Measurements from ENCODE around the gene AGPAT4.

AGPAT4 gene

DNA sequence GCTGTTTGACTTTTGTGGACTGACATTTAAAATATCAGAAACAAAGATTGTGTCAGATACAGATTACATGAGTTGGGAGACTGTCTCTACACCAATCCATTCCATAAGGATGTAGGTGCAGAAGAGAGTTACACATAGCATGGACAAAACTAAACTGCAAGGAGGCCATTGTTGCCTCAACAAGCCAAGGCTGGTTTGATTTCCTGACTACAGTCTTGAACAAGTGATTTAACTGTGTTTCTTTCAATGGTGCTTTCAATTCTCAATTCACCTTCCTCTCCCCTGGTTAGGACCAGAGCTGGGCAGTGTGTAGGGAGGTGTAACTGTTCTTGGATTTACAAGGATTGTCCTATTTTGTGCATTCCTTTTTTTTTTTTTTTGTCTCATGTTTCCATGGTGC is 82.2 kb downstream of the AGPAT4 start:
- Histone ChIP-seq H3K9me3 (ENCODE audit: insufficient read depth, low read depth, low read length) (peaks cover under 1% of the 10 kb centered on the region), H3K23ac (ENCODE audit: low read length) (no peak overlapping the region), H3K4ac (ENCODE audit: low read depth, low read length) (no peak overlapping the region), H3K9ac (ENCODE audit: low read length) (no peak overlapping the region), H3K4me2 (ENCODE audit: low read length) (no peak overlapping the region), H3K36me3 (ENCODE audit: control insufficient read depth in 1 of 2, insufficient read depth in 2 of 2, low read length in 2 of 2) (no peaks in the 10 kb centered on the region), H2AFZ (ENCODE audit: insufficient read depth, low read length, poor library complexity) (no peak overlapping the region), H3K79me2 (ENCODE audit: control insufficient read depth, insufficient read depth, low read length, poor library complexity) (no peaks in the 10 kb centered on the region), H3K4me3 (ENCODE audit: low read depth, low read length) (no peak overlapping the region), H3K18ac (ENCODE audit: low read length) (no peak overlapping the region), H3K27ac (ENCODE audit: low read depth, low read length) (no peak overlapping the region), H4K8ac (ENCODE audit: low read depth, low read length) (no peak overlapping the region), H3K4me1 (ENCODE audit: control insufficient read depth in 1 of 2, insufficient read depth in 2 of 2, low read length in 2 of 2) (no peaks in the 10 kb centered on the region), H3K14ac (ENCODE audit: low read length) (no peak overlapping the region), H2AK5ac (ENCODE audit: low read length) (no peak overlapping the region), H4K91ac (ENCODE audit: low read depth, low read length) (no peak overlapping the region), H2BK5ac (ENCODE audit: low read depth, low read length, poor library complexity) (no peak overlapping the region), H2BK120ac (ENCODE audit: insufficient read depth, low read length, poor library complexity) (no peak overlapping the region), H2BK12ac (ENCODE audit: low read length) (no peak overlapping the region), H4K12ac (ENCODE audit: low read depth, low read length) (no peak overlapping the region), H3K79me1 (ENCODE audit: low read length) (no peaks in the 10 kb centered on the region), H3K27me3 (ENCODE audit: insufficient read depth, low read length) (no peaks in the 10 kb centered on the region)
- no peak for DNase-seq

DNA sequence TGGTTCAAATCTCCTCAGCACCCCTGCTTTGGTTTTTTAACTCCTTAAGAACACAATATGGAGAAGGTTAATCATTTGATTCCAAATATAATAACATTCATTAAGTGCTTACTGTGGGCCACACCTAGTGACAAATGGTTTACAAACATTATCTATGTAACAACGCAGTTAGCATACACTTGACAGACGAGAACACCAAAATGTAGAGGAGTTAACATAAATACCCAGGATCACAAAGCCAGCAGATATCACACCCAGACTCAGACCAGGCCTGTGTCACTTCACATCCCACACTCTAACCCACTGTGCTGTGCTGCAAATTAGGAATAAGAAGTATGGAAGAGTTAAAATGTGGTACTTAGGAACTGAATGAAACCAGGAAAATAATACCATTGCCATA is 82.9 kb downstream of the AGPAT4 start:
- Histone ChIP-seq H4K91ac (ENCODE audit: low read depth, low read length) (no peak overlapping the region), H3K9me3 (ENCODE audit: insufficient read depth, low read depth, low read length) (no peaks in the 10 kb centered on the region), H3K36me3 (ENCODE audit: control insufficient read depth in 1 of 2, insufficient read depth in 2 of 2, low read length in 2 of 2) (no peaks in the 10 kb centered on the region), H3K14ac (ENCODE audit: low read length) (no peak overlapping the region), H3K79me2 (ENCODE audit: control insufficient read depth, insufficient read depth, low read length, poor library complexity) (no peaks in the 10 kb centered on the region), H2AFZ (ENCODE audit: insufficient read depth, low read length, poor library complexity) (no peak overlapping the region), H3K18ac (ENCODE audit: low read length) (no peak overlapping the region), H3K4me3 (ENCODE audit: low read depth, low read length) (no peak overlapping the region), H4K8ac (ENCODE audit: low read depth, low read length) (no peak overlapping the region), H3K4ac (ENCODE audit: low read depth, low read length) (no peak overlapping the region), H3K4me1 (ENCODE audit: control insufficient read depth in 1 of 2, insufficient read depth in 2 of 2, low read length in 2 of 2) (no peaks in the 10 kb centered on the region), H3K27me3 (ENCODE audit: insufficient read depth, low read length) (no peaks in the 10 kb centered on the region), H2BK5ac (ENCODE audit: low read depth, low read length, poor library complexity) (no peak overlapping the region), H2AK5ac (ENCODE audit: low read length) (no peak overlapping the region), H2BK120ac (ENCODE audit: insufficient read depth, low read length, poor library complexity) (no peak overlapping the region), H3K27ac (ENCODE audit: low read depth, low read length) (no peak overlapping the region), H3K4me2 (ENCODE audit: low read length) (no peak overlapping the region), H3K9ac (ENCODE audit: low read length) (no peak overlapping the region), H4K12ac (ENCODE audit: low read depth, low read length) (no peak overlapping the region), H2BK12ac (ENCODE audit: low read length) (no peak overlapping the region), H3K23ac (ENCODE audit: low read length) (no peak overlapping the region), H3K79me1 (ENCODE audit: low read length) (no peaks in the 10 kb centered on the region)
- DNase-seq, result no peak
- no CpG with 5 or more reads among the region's 2 CpGs for WGBS (ENCODE audit: extremely low coverage, insufficient coverage, insufficient read length)

DNA sequence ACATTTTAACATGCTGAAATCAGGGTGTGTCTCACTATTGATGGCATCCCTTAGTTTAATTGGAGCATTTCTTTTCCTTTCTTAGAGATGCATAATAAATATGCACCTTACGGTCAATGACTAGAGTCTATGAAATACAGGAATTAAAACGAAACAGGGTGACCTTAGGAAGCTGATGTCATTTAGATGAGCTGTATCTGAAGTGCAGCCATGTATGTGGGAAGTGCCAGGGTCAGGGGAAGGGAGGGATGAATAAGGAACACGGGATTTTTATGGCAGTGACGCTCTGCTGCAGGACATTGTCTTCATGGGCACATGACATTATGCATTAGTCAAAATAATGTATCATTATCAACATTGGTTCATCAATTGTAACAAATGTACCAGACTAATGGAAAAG is 84.0 kb downstream of the AGPAT4 start:
- no peak overlapping the region for H3K14ac ChIP-seq (ENCODE audit: low read length)
- no peaks in the 10 kb centered on the region for H3K79me1 ChIP-seq (ENCODE audit: low read length)
- no peak overlapping the region for H2AK5ac ChIP-seq (ENCODE audit: low read length)
- no peak overlapping the region for H2BK120ac ChIP-seq (ENCODE audit: insufficient read depth, low read length, poor library complexity)
- no peak overlapping the region for H3K27ac ChIP-seq (ENCODE audit: low read depth, low read length)
- no peak overlapping the region for H2AFZ ChIP-seq (ENCODE audit: insufficient read depth, low read length, poor library complexity)
- no peak overlapping the region for H2BK5ac ChIP-seq (ENCODE audit: low read depth, low read length, poor library complexity)
- H4K12ac ChIP-seq (ENCODE audit: low read depth, low read length), result no peak overlapping the region
- H3K9ac ChIP-seq (ENCODE audit: low read length), result no peak overlapping the region
- H3K4ac ChIP-seq (ENCODE audit: low read depth, low read length), result no peak overlapping the region
- H3K4me3 ChIP-seq (ENCODE audit: low read depth, low read length), result no peak overlapping the region
- no peaks in the 10 kb centered on the region for H3K4me1 ChIP-seq (ENCODE audit: control insufficient read depth in 1 of 2, insufficient read depth in 2 of 2, low read length in 2 of 2)
- no peaks in the 10 kb centered on the region for H3K27me3 ChIP-seq (ENCODE audit: insufficient read depth, low read length)
- no peaks in the 10 kb centered on the region for H3K79me2 ChIP-seq (ENCODE audit: control insufficient read depth, insufficient read depth, low read length, poor library complexity)
- H3K18ac ChIP-seq (ENCODE audit: low read length), result no peak overlapping the region
- no peak overlapping the region for H4K8ac ChIP-seq (ENCODE audit: low read depth, low read length)
- no peak overlapping the region for H3K23ac ChIP-seq (ENCODE audit: low read length)
- DNase-seq, result no peak
- H3K9me3 ChIP-seq (ENCODE audit: insufficient read depth, low read depth, low read length), result no peaks in the 10 kb centered on the region
- WGBS (ENCODE audit: extremely low coverage, insufficient coverage, insufficient read length), result no CpG with 5 or more reads among the region's 4 CpGs
- H3K4me2 ChIP-seq (ENCODE audit: low read length), result no peak overlapping the region
- no peak overlapping the region for H4K91ac ChIP-seq (ENCODE audit: low read depth, low read length)
- H3K36me3 ChIP-seq (ENCODE audit: control insufficient read depth in 1 of 2, insufficient read depth in 2 of 2, low read length in 2 of 2), result no peaks in the 10 kb centered on the region
- H2BK12ac ChIP-seq (ENCODE audit: low read length), result no peak overlapping the region

DNA sequence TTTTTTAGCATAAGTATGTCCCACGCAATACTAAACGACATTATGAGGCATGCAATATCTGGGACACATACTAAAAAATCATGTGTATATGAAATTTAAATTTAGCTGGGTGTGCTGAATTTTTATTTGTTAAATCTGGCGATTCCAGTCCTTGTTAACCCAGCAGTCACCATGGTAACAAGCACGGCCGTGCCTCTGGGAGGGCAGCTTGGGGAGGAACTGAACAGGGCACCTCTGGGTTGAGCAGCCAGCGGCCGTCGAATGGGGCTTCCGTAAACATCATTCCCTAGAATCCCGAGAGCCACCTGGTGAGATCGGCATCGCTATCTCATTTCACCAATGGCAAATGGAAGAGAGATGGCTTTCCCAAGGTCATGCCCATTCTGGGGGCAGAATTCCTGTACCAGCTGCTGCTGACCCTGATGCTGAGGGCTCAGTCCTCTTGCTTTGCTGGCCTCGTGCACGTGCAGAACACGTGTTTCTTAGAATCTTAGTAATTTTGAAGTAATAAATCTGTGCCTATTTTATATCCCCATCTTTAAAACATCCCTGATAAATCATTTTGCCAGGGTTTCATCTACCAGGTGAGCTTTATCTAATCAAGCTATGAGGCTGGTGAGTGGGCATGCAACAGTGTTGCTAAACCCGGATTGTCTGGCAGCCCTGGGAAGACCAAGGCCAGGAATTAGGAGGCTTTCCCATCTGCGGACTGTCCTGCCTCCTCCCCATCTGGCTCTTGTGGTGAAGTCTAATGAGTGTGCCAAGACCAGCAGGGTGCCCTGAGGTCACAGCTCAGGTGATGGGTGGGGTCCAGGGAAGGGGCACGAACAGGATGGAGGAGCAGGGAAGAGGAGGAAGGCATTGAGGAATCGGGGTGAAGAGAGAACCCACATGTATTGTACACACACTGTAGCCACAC is 85.1 kb downstream of the AGPAT4 start:
- Histone ChIP-seq H2BK12ac (ENCODE audit: low read length) (no peak overlapping the region), H3K9me3 (ENCODE audit: insufficient read depth, low read depth, low read length) (peaks cover 2% of the 10 kb centered on the region), H2BK5ac (ENCODE audit: low read depth, low read length, poor library complexity) (no peak overlapping the region), H4K91ac (ENCODE audit: low read depth, low read length) (no peak overlapping the region), H4K12ac (ENCODE audit: low read depth, low read length) (no peak overlapping the region), H3K79me2 (ENCODE audit: control insufficient read depth, insufficient read depth, low read length, poor library complexity) (no peaks in the 10 kb centered on the region), H2BK120ac (ENCODE audit: insufficient read depth, low read length, poor library complexity) (no peak overlapping the region), H3K23ac (ENCODE audit: low read length) (no peak overlapping the region), H3K27ac (ENCODE audit: low read depth, low read length) (no peak overlapping the region), H3K4ac (ENCODE audit: low read depth, low read length) (no peak overlapping the region), H3K4me1 (ENCODE audit: control insufficient read depth in 1 of 2, insufficient read depth in 2 of 2, low read length in 2 of 2) (no peaks in the 10 kb centered on the region), H3K9ac (ENCODE audit: low read length) (peak overlapping the region; percentile 7), H2AK5ac (ENCODE audit: low read length) (no peak overlapping the region), H3K4me3 (ENCODE audit: low read depth, low read length) (no peak overlapping the region), H2AFZ (ENCODE audit: insufficient read depth, low read length, poor library complexity) (no peak overlapping the region), H3K36me3 (ENCODE audit: control insufficient read depth in 1 of 2, insufficient read depth in 2 of 2, low read length in 2 of 2) (no peaks in the 10 kb centered on the region), H3K79me1 (ENCODE audit: low read length) (no peaks in the 10 kb centered on the region), H3K14ac (ENCODE audit: low read length) (no peak overlapping the region), H3K4me2 (ENCODE audit: low read length) (no peak overlapping the region), H4K8ac (ENCODE audit: low read depth, low read length) (no peak overlapping the region), H3K18ac (ENCODE audit: low read length) (no peak overlapping the region), H3K27me3 (ENCODE audit: insufficient read depth, low read length) (no peaks in the 10 kb centered on the region)
- WGBS (ENCODE audit: extremely low coverage, insufficient coverage, insufficient read length), result no CpG with 5 or more reads among the region's 19 CpGs
- DNase-seq, result no peak

Measured in trophoblast cell (in vitro differentiated cells and primary cell).